ENCODE measurements around the gene CPT2. TPM values are rescaled to one million over a fixed set of nuclear protein-coding genes. Genes with fewer than 3 reads are reported as not detected.

Gene CPT2
- total and polyA plus RNA-seq, 2 of the 13 experiments (the other 11 are each of a cell fraction or from before 2014, with no cell fraction given) = 12.6 to 14.6 TPM

DNA sequence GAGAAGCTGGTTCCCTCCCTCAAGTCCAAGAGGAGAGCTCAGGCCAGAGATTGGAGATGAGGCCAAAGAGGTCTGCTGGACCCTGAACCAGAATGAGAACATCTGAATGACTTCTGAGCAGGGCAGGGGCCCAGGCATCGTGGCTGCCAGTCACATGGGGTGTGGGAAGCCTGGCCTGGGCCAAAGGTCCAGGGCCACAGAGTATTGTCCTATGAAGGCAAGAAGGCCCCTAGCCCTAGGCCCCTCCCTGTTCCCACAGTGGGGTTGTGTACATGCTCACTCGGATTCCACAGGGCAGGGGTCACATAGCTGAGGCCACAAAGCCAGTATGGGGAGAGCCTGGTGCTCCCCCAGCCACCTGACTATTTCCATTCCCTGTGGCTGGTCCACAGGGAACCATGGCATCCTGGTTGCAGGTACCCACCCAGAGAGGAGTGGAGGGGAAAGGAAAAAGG is 35.7 kb upstream of the CPT2 start (continued):
- TF ChIP-seq, protein P1, sequence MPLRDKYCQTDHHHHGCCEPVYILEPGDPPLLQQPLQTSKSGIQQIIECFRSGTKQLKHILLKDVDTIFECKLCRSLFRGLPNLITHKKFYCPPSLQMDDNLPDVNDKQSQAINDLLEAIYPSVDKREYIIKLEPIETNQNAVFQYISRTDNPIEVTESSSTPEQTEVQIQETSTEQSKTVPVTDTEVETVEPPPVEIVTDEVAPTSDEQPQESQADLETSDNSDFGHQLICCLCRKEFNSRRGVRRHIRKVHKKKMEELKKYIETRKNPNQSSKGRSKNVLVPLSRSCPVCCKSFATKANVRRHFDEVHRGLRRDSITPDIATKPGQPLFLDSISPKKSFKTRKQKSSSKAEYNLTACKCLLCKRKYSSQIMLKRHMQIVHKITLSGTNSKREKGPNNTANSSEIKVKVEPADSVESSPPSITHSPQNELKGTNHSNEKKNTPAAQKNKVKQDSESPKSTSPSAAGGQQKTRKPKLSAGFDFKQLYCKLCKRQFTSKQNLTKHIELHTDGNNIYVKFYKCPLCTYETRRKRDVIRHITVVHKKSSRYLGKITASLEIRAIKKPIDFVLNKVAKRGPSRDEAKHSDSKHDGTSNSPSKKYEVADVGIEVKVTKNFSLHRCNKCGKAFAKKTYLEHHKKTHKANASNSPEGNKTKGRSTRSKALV (CRISPR knock-in tag; IDR thresholded peaks at IDR 0.05) = 0 out of 2 replicates have a peak, but pooled peaks have one; percentile 45
- no peak for TF ChIP-seq ZNF101 (CRISPR knock-in tag; IDR thresholded peaks at IDR 0.05; ENCODE audit: borderline replicate concordance, low read depth)
- TF ChIP-seq ZNF784 (CRISPR knock-in tag; IDR thresholded peaks at IDR 0.05; ENCODE audit: borderline replicate concordance) = peak; percentile 28; the same call in 1 of the 2 replicates
- peak; percentile 97 for TF ChIP-seq ZNF609 (CRISPR knock-in tag; IDR thresholded peaks at IDR 0.05; ENCODE audit: borderline replicate concordance)
- no peak for TF ChIP-seq ZNF749 (CRISPR knock-in tag; IDR thresholded peaks at IDR 0.05; ENCODE audit: borderline replicate concordance)
- TF ChIP-seq, protein P2, sequence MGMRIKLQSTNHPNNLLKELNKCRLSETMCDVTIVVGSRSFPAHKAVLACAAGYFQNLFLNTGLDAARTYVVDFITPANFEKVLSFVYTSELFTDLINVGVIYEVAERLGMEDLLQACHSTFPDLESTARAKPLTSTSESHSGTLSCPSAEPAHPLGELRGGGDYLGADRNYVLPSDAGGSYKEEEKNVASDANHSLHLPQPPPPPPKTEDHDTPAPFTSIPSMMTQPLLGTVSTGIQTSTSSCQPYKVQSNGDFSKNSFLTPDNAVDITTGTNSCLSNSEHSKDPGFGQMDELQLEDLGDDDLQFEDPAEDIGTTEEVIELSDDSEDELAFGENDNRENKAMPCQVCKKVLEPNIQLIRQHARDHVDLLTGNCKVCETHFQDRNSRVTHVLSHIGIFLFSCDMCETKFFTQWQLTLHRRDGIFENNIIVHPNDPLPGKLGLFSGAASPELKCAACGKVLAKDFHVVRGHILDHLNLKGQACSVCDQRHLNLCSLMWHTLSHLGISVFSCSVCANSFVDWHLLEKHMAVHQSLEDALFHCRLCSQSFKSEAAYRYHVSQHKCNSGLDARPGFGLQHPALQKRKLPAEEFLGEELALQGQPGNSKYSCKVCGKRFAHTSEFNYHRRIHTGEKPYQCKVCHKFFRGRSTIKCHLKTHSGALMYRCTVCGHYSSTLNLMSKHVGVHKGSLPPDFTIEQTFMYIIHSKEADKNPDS (CRISPR knock-in tag; IDR thresholded peaks at IDR 0.05) = peak; percentile 82; the same call in 1 of the 2 replicates
- peak; percentile 89; the same call in 1 of the 2 replicates for TF ChIP-seq KDM5B (CRISPR knock-in tag; IDR thresholded peaks at IDR 0.05; ENCODE audit: borderline replicate concordance)
- peak; percentile 97; the same call in 1 of the 2 replicates for TF ChIP-seq ZNF292 (CRISPR knock-in tag; IDR thresholded peaks at IDR 0.05; ENCODE audit: borderline replicate concordance, low read depth)
- TF ChIP-seq FOXO1 (CRISPR knock-in tag; IDR thresholded peaks at IDR 0.05) = peak; percentile 98
- no peak for TF ChIP-seq ZNF660 (CRISPR knock-in tag; IDR thresholded peaks at IDR 0.05; ENCODE audit: borderline replicate concordance, low read depth)
- TF ChIP-seq ZNF550 (CRISPR knock-in tag; IDR thresholded peaks at IDR 0.05; ENCODE audit: borderline replicate concordance) = no peak
- TF ChIP-seq, protein P3, sequence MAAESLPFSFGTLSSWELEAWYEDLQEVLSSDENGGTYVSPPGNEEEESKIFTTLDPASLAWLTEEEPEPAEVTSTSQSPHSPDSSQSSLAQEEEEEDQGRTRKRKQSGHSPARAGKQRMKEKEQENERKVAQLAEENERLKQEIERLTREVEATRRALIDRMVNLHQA (CRISPR knock-in tag; IDR thresholded peaks at IDR 0.05) = no peak
- TF ChIP-seq TCF12 (IDR thresholded peaks at IDR 0.05) = no peak
- peak; percentile 81; the same call in 1 of the 2 replicates for TF ChIP-seq TCF12 (CRISPR knock-in tag; IDR thresholded peaks at IDR 0.05)
- peak; percentile 86 for TF ChIP-seq HIVEP1 (CRISPR knock-in tag; IDR thresholded peaks at IDR 0.05)
- TF ChIP-seq ZBTB7B (CRISPR knock-in tag; IDR thresholded peaks at IDR 0.05) = peak; percentile 91
- no peak for TF ChIP-seq ZNF773 (CRISPR knock-in tag; IDR thresholded peaks at IDR 0.05; ENCODE audit: borderline replicate concordance)
- no peak for TF ChIP-seq RFX3 (CRISPR knock-in tag; IDR thresholded peaks at IDR 0.05)
- peak; percentile 95 for TF ChIP-seq RARA (CRISPR knock-in tag; IDR thresholded peaks at IDR 0.05)
- TF ChIP-seq ZFP36L1 (CRISPR knock-in tag; IDR thresholded peaks at IDR 0.05) = peak; percentile 72; the same call in 1 of the 2 replicates
